Stimulated activated effector memory CD8-positive, alpha-beta T cell treated with anti-CD3 and anti-CD28 coated beads, Interleukin-12 subunit alpha, Interleukin-12 subunit beta, amount 100 ng/mL, for 72 hours (primary cell): ENCODE measurements around the gene AOC1.
A peak's percentile ranks its signal among the peaks of the same experiment; 100 is the strongest.

Source experiments
- ATAC-seq: fragments of 150-1000 bp; cut with Tn5 transposase; 2 replicates; pipeline ENCODE4 v1.10.0; 2021
- DNase-seq, 2 donors: peaks; one replicate each; pipeline ENCODE4 v3.0.0; 2021 to 2022; ENCODE audit warnings: low spot score in 2 of 2
- H3K27ac Mint-ChIP-seq: one replicate; pipeline ENCODE4 v1.8.0; 2022; ENCODE audit warnings: mild to moderate bottlenecking, mixed read lengths
- H3K36me3 Mint-ChIP-seq: one replicate; pipeline ENCODE4 v1.8.0; 2022; ENCODE audit warnings: mild to moderate bottlenecking, mixed read lengths
- H3K4me1 Mint-ChIP-seq: one replicate; pipeline ENCODE4 v1.8.0; 2022; ENCODE audit warnings: mixed read lengths
- H3K4me3 Mint-ChIP-seq: one replicate; pipeline ENCODE4 v1.8.0; 2022; ENCODE audit warnings: mild to moderate bottlenecking, mixed read lengths
- H3K9me3 Mint-ChIP-seq: one replicate; pipeline ENCODE4 v1.8.0; 2022; ENCODE audit warnings: mixed read lengths

AOC1 gene

GRCh38 chr7:150849204-150849775 lies 3.0 kb upstream of the AOC1 start:
- H3K36me3 Mint-ChIP-seq = no peaks in the 10 kb centered on the region
- DNase-seq = peak in 1 of 2 donors; percentile 15
- H3K4me1 Mint-ChIP-seq = peaks cover 10% of the 10 kb centered on the region

GRCh38 chr7:150850273-150850672 lies 2.0 kb upstream of the AOC1 start:
- ATAC-seq = peak; percentile 59
- Mint-ChIP-seq H3K27ac (no peak overlapping the region), H3K9me3 (no peaks in the 10 kb centered on the region), H3K36me3 (no peaks in the 10 kb centered on the region), H3K4me3 (no peak overlapping the region), H3K4me1 (peaks cover 10% of the 10 kb centered on the region)
- peak in 1 of 2 donors; percentile 22 for DNase-seq

More at GRCh38 chr7:150849204-150849775, 3.0 kb upstream of the AOC1 start:
- no peak overlapping the region for H3K4me3 Mint-ChIP-seq
- H3K27ac Mint-ChIP-seq = no peak overlapping the region
- H3K9me3 Mint-ChIP-seq = no peaks in the 10 kb centered on the region
- no peak for ATAC-seq

- peak in 1 of 2 donors; percentile 15 for DNase-seq
- no peaks in the 10 kb centered on the region for H3K36me3 Mint-ChIP-seq
- peaks cover 10% of the 10 kb centered on the region for H3K4me1 Mint-ChIP-seq
- no peak overlapping the region for H3K27ac Mint-ChIP-seq
- no peak for ATAC-seq
- no peaks in the 10 kb centered on the region for H3K9me3 Mint-ChIP-seq
- H3K4me3 Mint-ChIP-seq = no peak overlapping the region
Observed at GRCh38 chr7:150851492-150852370, 586 bp upstream of the AOC1 start.

GRCh38 chr7:150854066-150855000 lies 2.0 kb downstream of the AOC1 start:
- no peak for ATAC-seq
- Mint-ChIP-seq H3K27ac (no peak overlapping the region), H3K4me1 (peaks cover 10% of the 10 kb centered on the region), H3K9me3 (no peaks in the 10 kb centered on the region), H3K4me3 (no peak overlapping the region), H3K36me3 (no peaks in the 10 kb centered on the region)
- peak in 1 of 2 donors; percentile 36 for DNase-seq

- DNase-seq (peak in 1 of 2 donors; percentile 36), ATAC-seq (no peak)
- peaks cover 10% of the 10 kb centered on the region for H3K4me1 Mint-ChIP-seq
- no peak overlapping the region for H3K27ac Mint-ChIP-seq
- no peak overlapping the region for H3K4me3 Mint-ChIP-seq
- H3K9me3 Mint-ChIP-seq = no peaks in the 10 kb centered on the region
- H3K36me3 Mint-ChIP-seq = no peaks in the 10 kb centered on the region
Observed at GRCh38 chr7:150855046-150855445, 2.7 kb downstream of the AOC1 start.

- peaks cover 10% of the 10 kb centered on the region for H3K4me1 Mint-ChIP-seq
- ATAC-seq (no peak), DNase-seq (peak in 1 of 2 donors; percentile 20)
- no peaks in the 10 kb centered on the region for H3K9me3 Mint-ChIP-seq
- no peak overlapping the region for H3K27ac Mint-ChIP-seq
- H3K4me3 Mint-ChIP-seq = no peak overlapping the region
- no peaks in the 10 kb centered on the region for H3K36me3 Mint-ChIP-seq
Observed at GRCh38 chr7:150855476-150856302, 3.4 kb downstream of the AOC1 start.

- Mint-ChIP-seq H3K9me3 (no peaks in the 10 kb centered on the region), H3K4me3 (no peak overlapping the region)
- no peak for ATAC-seq
Observed at GRCh38 chr7:150856303-150857275, 4.3 kb downstream of the AOC1 start.

GRCh38 chr7:150857276-150858055 lies 5.1 kb downstream of the AOC1 start:
- Mint-ChIP-seq H3K27ac (no peak overlapping the region), H3K4me3 (no peak overlapping the region), H3K9me3 (no peaks in the 10 kb centered on the region), H3K36me3 (no peaks in the 10 kb centered on the region), H3K4me1 (peaks cover 2% of the 10 kb centered on the region)
- ATAC-seq (no peak), DNase-seq (peak in 1 of 2 donors; percentile 38)

More at GRCh38 chr7:150856303-150857275, 4.3 kb downstream of the AOC1 start:
- no peaks in the 10 kb centered on the region for H3K36me3 Mint-ChIP-seq
- H3K4me1 Mint-ChIP-seq = peaks cover 10% of the 10 kb centered on the region
- DNase-seq = peak in 1 of 2 donors; percentile 38
- H3K27ac Mint-ChIP-seq = no peak overlapping the region

- no peak overlapping the region for H3K4me3 Mint-ChIP-seq
- peak in 1 of 2 donors; percentile 20 for DNase-seq
- no peaks in the 10 kb centered on the region for H3K4me1 Mint-ChIP-seq
- H3K36me3 Mint-ChIP-seq = no peaks in the 10 kb centered on the region
- ATAC-seq = no peak
- H3K9me3 Mint-ChIP-seq = no peaks in the 10 kb centered on the region
- H3K27ac Mint-ChIP-seq = no peak overlapping the region
Observed at GRCh38 chr7:150858236-150859197, 6.2 kb downstream of the AOC1 start.

- no peaks in the 10 kb centered on the region for H3K4me1 Mint-ChIP-seq
- no peaks in the 10 kb centered on the region for H3K9me3 Mint-ChIP-seq
- no peak overlapping the region for H3K4me3 Mint-ChIP-seq
- H3K27ac Mint-ChIP-seq = no peak overlapping the region
- DNase-seq = peak; percentile 1 to 32
- no peak for ATAC-seq
- no peaks in the 10 kb centered on the region for H3K36me3 Mint-ChIP-seq
Observed at GRCh38 chr7:150860291-150860977, 8.1 kb downstream of the AOC1 start.

- ATAC-seq (no peak), DNase-seq (peak; percentile 1 to 43)
- Mint-ChIP-seq H3K36me3 (no peaks in the 10 kb centered on the region), H3K27ac (no peak overlapping the region), H3K4me3 (no peak overlapping the region), H3K4me1 (no peaks in the 10 kb centered on the region), H3K9me3 (no peaks in the 10 kb centered on the region)
Observed at GRCh38 chr7:150860978-150861295, 8.6 kb downstream of the AOC1 start.

- no peaks in the 10 kb centered on the region for H3K9me3 Mint-ChIP-seq
- no peak overlapping the region for H3K4me3 Mint-ChIP-seq
- peaks cover 3% of the 10 kb centered on the region for H3K4me1 Mint-ChIP-seq
- DNase-seq = peak in 1 of 2 donors; percentile 26
- H3K36me3 Mint-ChIP-seq = no peaks in the 10 kb centered on the region
- no peak overlapping the region for H3K27ac Mint-ChIP-seq
- ATAC-seq = no peak
Observed at GRCh38 chr7:150862356-150862755, 10.0 kb downstream of the AOC1 start.
